Liver (tissue), 3 donors: ENCODE measurements around the gene THSD7B.

Experiments used
- NR2F2 ChIP-seq: IDR thresholded peaks from 2 replicates; pipeline ENCODE4 v1.6.1; 2016; ENCODE audit warnings: antibody characterized with exemption
- TF ChIP-seq, protein P1 (sequence below): fragments of 150-350 bp; IDR thresholded peaks from 2 replicates; pipeline ENCODE4 v1.5.1; 2017; ENCODE audit warnings: improper control_type of control experiment, low read depth, low read length; ENCODE audit not compliant: missing input control
- donor health status: healthy.
- donor health status: healthy.

DNA sequence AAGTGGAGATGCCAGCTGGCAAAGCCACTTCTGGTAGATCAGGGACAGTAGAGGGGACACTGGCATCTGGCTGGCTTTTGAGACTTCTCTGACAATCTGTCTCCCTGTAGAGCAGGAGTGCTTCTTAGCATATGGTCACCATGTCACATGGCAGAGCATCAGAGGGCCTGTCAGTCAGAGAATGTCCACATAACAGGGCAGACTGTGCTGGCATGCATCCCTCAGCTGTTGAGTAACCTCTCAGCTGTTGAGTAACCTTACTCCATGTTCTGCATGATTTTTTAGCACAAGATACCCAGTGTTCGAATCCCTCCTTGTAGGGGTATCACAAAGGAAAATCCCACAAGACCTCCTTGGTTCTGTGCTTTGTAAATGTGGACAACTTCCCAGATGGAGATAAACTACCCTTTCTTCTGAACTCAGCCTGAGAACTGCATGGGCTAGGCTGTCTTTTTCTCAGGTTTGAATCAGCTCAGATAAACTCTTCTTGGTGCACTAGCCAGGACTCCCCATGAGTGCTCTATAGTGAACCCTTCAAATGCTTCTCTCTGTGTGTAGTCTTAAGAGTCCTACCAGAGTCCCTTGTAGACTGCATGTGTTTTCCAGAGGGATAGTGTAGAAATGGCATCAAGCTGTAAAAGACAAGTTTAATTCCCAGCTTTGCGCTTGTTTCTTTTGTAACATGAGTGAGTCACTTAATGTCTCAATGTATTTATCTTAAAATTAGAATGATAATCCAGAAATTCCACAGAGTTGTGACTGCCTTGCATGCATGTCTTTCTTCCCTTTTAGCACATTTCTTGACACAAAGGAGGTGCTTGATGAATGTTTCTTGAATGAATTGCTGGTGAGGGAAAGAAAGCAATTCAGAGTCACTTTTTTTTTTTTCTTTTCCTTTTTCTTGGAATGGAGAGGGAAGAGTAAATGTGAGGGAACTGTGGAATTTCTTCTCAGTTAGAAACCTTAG is 756.6 kb downstream of the THSD7B start:
- no peak for TF ChIP-seq NR2F2
- TF ChIP-seq, protein P1, sequence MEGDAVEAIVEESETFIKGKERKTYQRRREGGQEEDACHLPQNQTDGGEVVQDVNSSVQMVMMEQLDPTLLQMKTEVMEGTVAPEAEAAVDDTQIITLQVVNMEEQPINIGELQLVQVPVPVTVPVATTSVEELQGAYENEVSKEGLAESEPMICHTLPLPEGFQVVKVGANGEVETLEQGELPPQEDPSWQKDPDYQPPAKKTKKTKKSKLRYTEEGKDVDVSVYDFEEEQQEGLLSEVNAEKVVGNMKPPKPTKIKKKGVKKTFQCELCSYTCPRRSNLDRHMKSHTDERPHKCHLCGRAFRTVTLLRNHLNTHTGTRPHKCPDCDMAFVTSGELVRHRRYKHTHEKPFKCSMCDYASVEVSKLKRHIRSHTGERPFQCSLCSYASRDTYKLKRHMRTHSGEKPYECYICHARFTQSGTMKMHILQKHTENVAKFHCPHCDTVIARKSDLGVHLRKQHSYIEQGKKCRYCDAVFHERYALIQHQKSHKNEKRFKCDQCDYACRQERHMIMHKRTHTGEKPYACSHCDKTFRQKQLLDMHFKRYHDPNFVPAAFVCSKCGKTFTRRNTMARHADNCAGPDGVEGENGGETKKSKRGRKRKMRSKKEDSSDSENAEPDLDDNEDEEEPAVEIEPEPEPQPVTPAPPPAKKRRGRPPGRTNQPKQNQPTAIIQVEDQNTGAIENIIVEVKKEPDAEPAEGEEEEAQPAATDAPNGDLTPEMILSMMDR = no peak
